Upper lobe of left lung (tissue), 6 donors: ENCODE results near the gene TYMP. TPM values are rescaled to one million over a fixed set of nuclear protein-coding genes. Genes with fewer than 3 reads are reported as not detected.
A peak's percentile ranks its signal among the peaks of the same experiment; 100 is the strongest.

ENCODE experiments used
- ATAC-seq, 2 donors: fragments of 200-7000 bp; cut with Tn5 transposase; one replicate each; pipeline ENCODE4 v1.9.1; 2022; ENCODE audit warnings: mild to moderate bottlenecking in 2 of 2, moderate library complexity in 2 of 2; ENCODE audit not compliant: low FRiP score in 2 of 2
- DNase-seq, 2 donors: peaks; one replicate each; pipeline ENCODE4 v3.0.0-alpha.2; 2019 to 2020
- H3K27ac ChIP-seq, 4 donors: fragments of 200-600 bp; sonication (generic); one replicate each; pipeline ENCODE4 v1.5.1; 2016 to 2019
- H3K27me3 ChIP-seq, 4 donors: fragments of 200-600 bp; sonication (generic); one replicate each; pipeline ENCODE4 v1.5.1; 2017 to 2019
- H3K36me3 ChIP-seq, 4 donors: fragments of 200-600 bp; sonication (generic); one replicate each; pipeline ENCODE4 v1.5.1; 2016 to 2019
- H3K4me1 ChIP-seq, 4 donors: fragments of 200-600 bp; sonication (generic); one replicate each; pipeline ENCODE4 v1.5.1; 2018 to 2019
- H3K4me3 ChIP-seq, 4 donors: fragments of 200-600 bp; sonication (generic); one replicate each; pipeline ENCODE4 v1.5.1; 2017 to 2019; ENCODE audit warnings: mild to moderate bottlenecking in 2 of 4, moderate library complexity in 1 of 4
- H3K9me3 ChIP-seq, 4 donors: fragments of 200-600 bp; sonication (generic); one replicate each; pipeline ENCODE4 v1.5.1; 2018 to 2019
- CTCF ChIP-seq, 6 experiments: fragments of 450-650 bp in 4 of 6; fragments of 200-600 bp in 2 of 6; sonication (generic) in 2 of 6; IDR thresholded peaks; one replicate each; pipeline ENCODE4 v1.5.1; 2016 to 2019; ENCODE audit warnings: antibody characterized with exemption in 6 of 6
- EP300 ChIP-seq, 4 donors: sonication (generic); formaldehyde crosslinking; IDR thresholded peaks; one replicate each; pipeline ENCODE4 v1.5.1; 2017; ENCODE audit warnings: antibody characterized with exemption in 4 of 4, control low read depth in 2 of 4
- POLR2A ChIP-seq, 4 donors: fragments of 450-650 bp; IDR thresholded peaks; one replicate each; pipeline ENCODE4 v1.5.1; 2016 to 2017; ENCODE audit warnings: antibody characterized with exemption in 4 of 4, mild to moderate bottlenecking in 2 of 4
- POLR2AphosphoS5 ChIP-seq, 2 donors: sonication (generic); formaldehyde crosslinking; IDR thresholded peaks; one replicate each; pipeline ENCODE4 v1.5.1; 2017; ENCODE audit warnings: antibody characterized with exemption in 2 of 2
- WGBS, 2 donors: methylation state at CpG; one replicate each; pipeline ENCODE4 v1.1.5; 2017 to 2018; 5-methylcytosine and 5-hydroxymethylcytosine counted together
- total RNA-seq, 6 donors: library from RNA; depleted of rRNA in 4 of 6; stranded (reverse); fragments of >200 nt in 4 of 6; gene quantifications; one replicate each; pipeline versions ENCODE4 v1.1.0 to v1.2.1, GENCODE V29; 2016 to 2021
- donor health status: DM: no; HTN: no; CAD: no; lungs with moderate emphysema.
- donor health status: DM: no; HTN: yes; CAD: no; lungs with severe emphysema.

The TYMP gene
- total RNA-seq, 6 donors from 2014 or later, result 162 to 346 (median 248) TPM

DNA sequence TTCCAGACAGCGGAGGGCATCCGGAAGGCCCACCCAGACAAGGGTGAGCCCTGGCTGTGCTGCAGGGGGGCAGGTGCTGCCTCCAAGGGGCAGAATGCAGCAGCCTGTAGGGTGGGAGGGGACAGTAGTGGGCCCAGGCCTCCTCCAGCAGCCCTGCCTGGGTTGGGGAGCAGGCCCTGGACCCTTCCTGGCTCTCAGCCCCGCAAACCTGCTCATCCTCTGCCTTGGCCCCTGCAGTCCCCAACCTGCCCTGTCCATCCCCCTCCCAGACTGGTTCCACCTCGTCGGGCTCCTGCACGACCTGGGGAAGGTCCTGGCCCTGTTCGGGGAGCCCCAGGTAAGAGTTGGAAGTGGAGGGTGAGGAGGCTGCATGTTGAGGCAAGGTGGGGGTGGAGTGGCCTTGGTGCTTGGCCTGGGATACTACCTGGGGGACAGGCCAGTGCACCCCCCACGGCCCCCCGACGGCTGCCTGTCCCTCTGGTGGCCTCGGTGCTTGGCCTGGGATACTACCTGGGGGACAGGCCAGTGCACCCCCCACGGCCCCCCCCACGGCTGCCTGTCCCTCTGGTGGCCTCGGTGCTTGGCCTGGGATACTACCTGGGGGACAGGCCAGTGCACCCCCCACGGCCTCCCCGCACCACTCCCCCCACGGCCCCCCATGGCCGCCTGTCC, 41.7 kb downstream of the TYMP start:
- Histone ChIP-seq H3K27ac (no peak overlapping the region), H3K9me3 (no peaks in the 10 kb centered on the region), H3K27me3 (no peaks in the 10 kb centered on the region), H3K36me3 (no peaks in the 10 kb centered on the region), H3K4me1 (peaks cover 0 to 5% (median 0%) of the 10 kb centered on the region in 4 donors), H3K4me3 (no peak overlapping the region)
- ATAC-seq, result peak in 1 of 2 donors; percentile 5
- WGBS, 2 donors, result 80 to 90% methylated on average over 4 to 9 of the region's 18 CpGs
- no peak for TF ChIP-seq POLR2A (IDR thresholded peaks at IDR 0.05)
- TF ChIP-seq EP300 (IDR thresholded peaks at IDR 0.05), result no peak
- DNase-seq, result no peak

- peaks cover 0 to 6% (median under 1%) of the 10 kb centered on the region in 4 donors for H3K27me3 ChIP-seq
- H3K27ac ChIP-seq, result no peak overlapping the region
- H3K36me3 ChIP-seq, result no peaks in the 10 kb centered on the region
- TF ChIP-seq POLR2AphosphoS5 (IDR thresholded peaks at IDR 0.05) (no peak), CTCF (IDR thresholded peaks at IDR 0.05) (no peak), POLR2A (IDR thresholded peaks at IDR 0.05) (no peak), EP300 (IDR thresholded peaks at IDR 0.05) (no peak)
- H3K9me3 ChIP-seq, result no peaks in the 10 kb centered on the region
- peaks cover 0 to 5% (median 0%) of the 10 kb centered on the region in 4 donors for H3K4me1 ChIP-seq
- DNase-seq (peak in 1 of 2 donors; percentile 70), ATAC-seq (no peak)
- no peak overlapping the region for H3K4me3 ChIP-seq
- WGBS, 2 donors, result 68 to 84% methylated on average over 12 to 23 of the region's 23 CpGs
Measured at GRCh38 chr22:50487290-50488005, 42.4 kb downstream of the TYMP start.

GRCh38 chr22:50486561-50487289, 43.1 kb downstream of the TYMP start, which contains the start of gene MIOX:
Gene MIOX (plus strand): TSS chr22:50486859. CDS start chr22:50486898, 39 bp downstream.
- TF ChIP-seq EP300 (IDR thresholded peaks at IDR 0.05) (no peak), POLR2A (IDR thresholded peaks at IDR 0.05) (no peak), POLR2AphosphoS5 (IDR thresholded peaks at IDR 0.05) (no peak), CTCF (IDR thresholded peaks at IDR 0.05) (no peak)
- no peaks in the 10 kb centered on the region for H3K36me3 ChIP-seq
- no peak within 1 kb of the TSS for H3K4me3 ChIP-seq
- H3K4me1 ChIP-seq, result peaks cover 5 to 12% (median 6%) of the 10 kb centered on the region in 4 donors
- ATAC-seq (no peak), DNase-seq (peak in 1 of 2 donors; percentile 72)
- WGBS, 2 donors, result 70 to 75% methylated on average over 17 to 23 of the region's 23 CpGs
- H3K9me3 ChIP-seq, result no peaks in the 10 kb centered on the region
- H3K27me3 ChIP-seq, result peaks cover 0 to 13% (median 7%) of the 10 kb centered on the region in 4 donors
- no peak within 1 kb of the TSS for H3K27ac ChIP-seq

DNA sequence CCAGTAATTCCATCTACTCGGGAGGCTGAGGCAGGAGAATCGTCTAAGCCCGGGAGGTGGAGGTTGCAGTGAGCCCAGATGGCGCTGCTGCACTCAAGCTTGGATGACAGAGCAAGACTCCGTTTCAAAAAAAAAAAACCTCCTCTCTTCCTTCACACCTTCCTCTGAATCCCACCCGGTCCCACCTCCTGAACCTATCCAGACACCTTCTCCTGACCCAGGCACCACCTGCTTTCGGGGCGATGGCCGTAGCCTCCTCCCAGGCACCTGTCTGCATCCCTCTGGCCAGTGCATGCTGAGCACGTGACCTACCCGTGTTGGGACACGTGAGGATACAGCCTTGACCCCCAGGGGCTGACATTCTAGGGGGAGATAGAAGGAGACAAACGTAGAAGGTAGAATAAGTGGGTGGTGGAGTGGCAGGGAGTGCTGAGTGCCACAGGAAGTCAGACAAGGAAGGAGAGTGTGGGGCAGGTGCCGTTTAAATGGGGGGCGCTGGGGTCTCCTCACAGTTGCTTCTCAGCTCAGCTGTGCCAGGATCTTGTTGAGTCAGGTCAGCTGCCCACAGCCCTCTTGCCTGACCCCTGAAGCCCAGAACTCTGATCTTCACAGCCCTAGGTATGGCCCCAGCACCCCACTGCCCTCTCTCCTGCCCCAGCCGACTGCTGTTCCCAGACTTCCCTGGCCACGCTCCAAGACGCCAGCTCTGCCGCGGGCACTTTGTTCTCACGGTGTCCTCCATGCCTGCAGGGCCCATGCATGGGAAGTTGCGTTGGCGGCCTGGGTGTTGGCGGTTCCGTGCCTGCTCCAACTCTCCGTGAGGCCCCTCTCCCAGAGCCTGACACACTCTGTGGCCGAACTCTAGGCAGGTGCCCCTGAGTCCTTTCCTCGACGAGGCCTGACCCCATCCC, 44.3 kb downstream of the TYMP start:
- peaks cover 12 to 17% (median 13%) of the 10 kb centered on the region in 4 donors for H3K4me1 ChIP-seq
- TF ChIP-seq POLR2AphosphoS5 (IDR thresholded peaks at IDR 0.05), result no peak
- TF ChIP-seq CTCF (IDR thresholded peaks at IDR 0.05), result no peak
- no peak for TF ChIP-seq POLR2A (IDR thresholded peaks at IDR 0.05)
- H3K4me3 ChIP-seq, result no peak overlapping the region
- DNase-seq (peak; percentile 73 to 83), ATAC-seq (peak in 1 of 2 donors; percentile 12)
- H3K27ac ChIP-seq, result no peak overlapping the region
- H3K36me3 ChIP-seq, result no peaks in the 10 kb centered on the region
- WGBS, 2 donors, result 56 to 63% methylated on average over 23 to 26 of the region's 29 CpGs
- H3K9me3 ChIP-seq, result no peaks in the 10 kb centered on the region
- H3K27me3 ChIP-seq, result peaks cover 0 to 22% (median 13%) of the 10 kb centered on the region in 4 donors
